ENCODE results near the gene TMCC2.
"Not testable (repeated sequence)": the region's sequence is repeated elsewhere in the genome, so short reads cannot be mapped to it uniquely, and the experiment has no call there.

Gene TMCC2

DNA sequence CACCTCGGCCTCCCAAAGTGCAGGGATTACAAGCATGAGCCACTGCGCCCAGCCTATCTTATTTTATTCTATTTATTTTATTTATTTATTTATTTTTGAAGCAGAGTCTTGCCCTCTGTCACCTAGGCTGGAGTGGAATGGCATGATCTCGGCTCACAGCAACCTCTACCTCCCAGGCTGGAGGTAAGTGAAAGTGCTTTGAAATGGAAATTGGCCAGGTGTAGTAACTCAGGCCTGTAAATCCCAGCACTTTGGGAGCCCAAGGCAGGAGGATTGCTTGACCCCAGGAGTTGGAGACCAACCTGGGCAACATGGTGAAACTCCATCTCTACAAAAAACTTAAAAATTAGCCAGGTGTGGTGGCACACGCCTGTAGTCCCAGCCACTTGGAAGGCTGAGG is 11.2 kb upstream of the TMCC2 start:
- no peak for FAIRE-seq

- FAIRE-seq, result no peak
Measured at GRCh38 chr1:205217418-205217817, 10.3 kb upstream of the TMCC2 start.

GRCh38 chr1:205220421-205220820 is 7.3 kb upstream of the TMCC2 start:
- no peak for FAIRE-seq

DNA sequence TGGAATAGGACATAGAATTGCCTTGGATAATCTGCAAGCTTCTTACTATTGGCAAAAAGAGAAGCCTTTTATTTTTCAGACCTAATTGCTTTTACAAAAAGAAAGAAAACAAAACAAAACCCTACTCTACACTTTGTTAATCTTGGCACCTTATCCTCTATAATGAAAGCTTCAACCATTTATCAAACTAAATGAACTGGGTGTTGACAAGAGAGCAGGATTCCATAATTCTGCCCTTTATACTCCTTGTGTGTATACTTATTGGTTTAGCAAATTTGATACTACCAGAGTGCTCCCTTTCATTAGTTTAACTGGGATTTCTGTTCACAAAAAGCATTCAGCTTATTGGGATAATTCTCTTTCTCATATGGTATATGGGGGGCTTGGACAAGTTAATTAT is 3.0 kb upstream of the TMCC2 start:
- no peak for FAIRE-seq

- no peak for FAIRE-seq
Measured at GRCh38 chr1:205225901-205226765, 1.6 kb upstream of the TMCC2 start.

DNA sequence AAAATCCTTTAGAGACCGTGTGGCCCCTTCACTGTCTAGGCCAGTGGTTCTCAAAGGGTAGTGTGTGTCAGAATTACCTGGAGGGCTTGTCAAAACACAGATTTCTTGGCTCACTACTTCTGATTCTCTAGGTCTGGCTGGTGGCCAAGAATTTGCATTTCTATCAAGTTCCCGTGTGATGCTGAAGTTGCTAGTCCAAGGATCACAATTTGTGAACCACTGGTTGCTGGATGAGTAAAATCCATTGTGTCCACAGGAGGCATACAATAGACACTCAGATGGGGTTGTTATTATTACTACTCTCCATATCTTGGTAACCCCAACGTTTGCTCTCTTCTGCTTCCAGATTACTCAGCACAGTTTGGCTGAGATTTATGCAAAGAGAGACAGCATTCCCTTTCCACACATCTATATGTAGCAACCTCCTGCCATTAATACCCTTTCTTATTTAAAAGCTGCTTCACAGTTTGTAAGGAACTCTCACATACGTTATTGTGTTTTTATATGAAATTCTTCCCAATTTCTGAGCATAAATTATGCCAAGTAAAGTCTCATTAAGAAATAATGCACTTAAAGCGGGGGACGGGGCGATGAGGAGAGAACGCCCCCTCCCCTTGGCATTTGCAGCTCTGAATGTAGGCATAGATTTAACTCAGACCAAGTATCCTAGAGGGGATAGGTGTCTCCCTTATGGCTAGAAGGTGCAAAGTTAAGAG is 720 bp upstream of the TMCC2 start:
- no peak for FAIRE-seq

DNA sequence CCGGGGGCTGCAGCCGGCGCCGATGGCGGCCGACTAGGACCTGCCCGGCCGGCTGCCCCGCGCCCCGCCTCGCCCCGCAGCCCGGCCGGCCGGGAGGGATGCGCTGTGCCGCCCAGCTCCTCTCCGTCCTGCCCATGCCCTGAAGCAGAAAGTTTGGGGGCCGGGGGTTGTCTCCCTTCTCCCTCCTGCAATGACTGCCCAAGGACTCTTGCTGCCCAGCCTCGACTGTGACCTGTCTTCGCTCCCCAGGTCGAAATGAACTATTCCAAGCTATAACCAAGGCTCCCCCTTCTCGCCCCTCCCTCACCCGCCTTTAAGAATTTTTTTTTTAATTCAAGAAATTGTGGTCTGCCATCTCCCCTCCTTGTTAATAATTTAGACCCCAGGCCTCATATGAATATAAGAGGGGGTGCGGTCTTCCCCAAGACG is 361 bp downstream of the TMCC2 start:
- no peak for FAIRE-seq

DNA sequence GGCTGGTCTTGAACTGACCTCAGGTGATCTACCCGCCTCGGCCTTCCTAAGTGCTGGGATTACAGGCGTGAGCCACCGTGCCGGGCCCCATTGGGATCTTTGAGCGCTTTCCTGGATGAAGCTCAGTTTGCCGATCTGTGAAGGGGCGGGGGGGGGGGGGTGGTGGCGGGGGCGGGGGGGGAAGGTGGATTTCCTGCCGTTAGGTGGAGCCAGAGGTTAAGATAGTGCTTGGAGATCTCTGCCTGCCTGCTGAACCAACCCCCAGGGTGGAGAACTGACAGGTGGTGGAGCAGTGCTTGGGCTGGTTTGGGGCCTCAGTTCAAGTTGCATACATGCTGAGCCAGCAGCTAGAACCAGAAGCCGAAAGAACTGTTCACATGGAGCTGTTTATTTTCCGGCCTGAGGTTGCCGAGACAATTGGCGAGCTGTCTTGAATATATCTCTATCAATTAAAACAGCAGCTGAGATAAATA is 1.7 kb downstream of the TMCC2 start:
- FAIRE-seq, result no peak

- FAIRE-seq, result no peak
Measured at GRCh38 chr1:205229916-205230700, 2.4 kb downstream of the TMCC2 start.

GRCh38 chr1:205230982-205231381 is 3.2 kb downstream of the TMCC2 start:
- FAIRE-seq, result no peak

DNA sequence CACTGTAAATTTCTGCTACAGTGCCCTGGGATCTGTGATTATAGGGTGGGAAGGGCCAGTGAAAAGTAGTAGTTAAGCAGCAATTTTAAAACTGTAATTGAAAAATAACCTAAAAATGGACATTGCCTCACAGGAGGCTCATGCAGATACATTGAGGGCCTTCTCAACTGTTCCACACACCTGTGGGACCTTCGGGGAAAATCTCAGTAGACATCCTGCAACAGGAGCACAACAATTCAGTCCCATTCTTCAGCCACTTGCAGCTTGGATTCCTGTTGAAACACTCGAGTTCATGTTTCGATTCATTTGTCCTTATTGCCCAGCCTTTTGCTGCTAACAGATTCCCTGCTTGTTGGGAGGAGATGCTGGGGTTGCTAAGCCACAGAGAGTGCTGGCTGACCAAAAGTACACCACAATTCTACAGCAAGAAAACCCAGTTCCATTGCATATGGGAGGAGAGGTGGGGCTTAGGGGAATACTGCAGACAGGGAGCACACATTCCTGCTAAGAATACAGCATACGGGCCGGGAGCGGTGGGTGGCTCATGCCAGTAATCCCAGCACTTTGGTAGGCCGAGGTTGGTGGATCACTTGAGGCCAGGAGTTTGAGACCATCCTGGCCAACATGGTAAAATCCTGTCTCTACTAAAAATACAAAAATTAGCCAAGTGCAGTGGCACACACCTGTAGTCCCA is 4.5 kb downstream of the TMCC2 start:
- FAIRE-seq, result no peak

DNA sequence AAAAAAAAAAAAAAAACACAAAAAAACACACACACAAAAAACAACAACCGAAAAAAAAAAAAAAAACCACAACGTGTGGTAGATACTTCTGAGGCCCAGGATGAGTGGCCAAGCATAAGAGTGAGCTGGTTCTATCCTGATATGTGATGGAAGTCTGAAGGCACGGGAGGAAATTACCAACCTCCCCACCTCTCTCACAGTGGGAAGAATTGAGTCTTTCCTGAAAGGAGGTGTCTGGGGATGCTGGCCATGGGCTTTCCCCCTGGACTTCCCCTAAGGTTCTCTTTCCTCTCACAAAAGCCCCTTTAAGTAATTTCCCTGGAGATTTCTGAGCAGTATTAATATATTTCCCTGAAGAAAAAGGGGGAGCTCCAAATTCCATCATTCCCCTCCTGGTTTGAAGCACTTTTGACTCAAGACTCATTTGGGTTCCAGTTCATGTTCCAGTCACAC is 5.2 kb downstream of the TMCC2 start:
- no peak for FAIRE-seq

- not testable (repeated sequence) for FAIRE-seq
Measured at GRCh38 chr1:205233986-205234385, 6.2 kb downstream of the TMCC2 start.

GRCh38 chr1:205235951-205236350 is 8.2 kb downstream of the TMCC2 start:
- FAIRE-seq, result no peak

DNA sequence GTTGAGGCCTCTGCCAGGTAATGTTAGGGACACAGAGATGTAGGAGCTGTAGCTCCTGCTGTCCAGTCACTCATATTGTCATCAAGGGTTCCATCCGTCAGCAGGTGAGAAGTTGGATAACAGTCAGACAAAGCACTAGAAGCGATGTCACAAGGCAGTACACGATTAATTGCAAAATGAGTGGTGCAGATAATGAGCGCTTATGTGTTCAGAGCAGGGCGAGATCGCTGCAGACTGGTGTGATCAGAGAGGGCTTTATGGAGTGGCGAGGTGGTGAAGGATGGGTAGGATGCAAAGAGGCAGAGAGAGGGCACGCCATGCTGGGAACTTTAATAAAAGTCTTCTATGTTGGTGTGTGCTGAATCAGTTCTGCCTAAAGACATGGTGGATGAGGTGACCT is 8.8 kb downstream of the TMCC2 start:
- FAIRE-seq, result no peak

GRCh38 chr1:205236951-205237475 is 9.3 kb downstream of the TMCC2 start:
- no peak for FAIRE-seq

- FAIRE-seq, result no peak
Measured at GRCh38 chr1:205237526-205238484, 10.1 kb downstream of the TMCC2 start.

DNA sequence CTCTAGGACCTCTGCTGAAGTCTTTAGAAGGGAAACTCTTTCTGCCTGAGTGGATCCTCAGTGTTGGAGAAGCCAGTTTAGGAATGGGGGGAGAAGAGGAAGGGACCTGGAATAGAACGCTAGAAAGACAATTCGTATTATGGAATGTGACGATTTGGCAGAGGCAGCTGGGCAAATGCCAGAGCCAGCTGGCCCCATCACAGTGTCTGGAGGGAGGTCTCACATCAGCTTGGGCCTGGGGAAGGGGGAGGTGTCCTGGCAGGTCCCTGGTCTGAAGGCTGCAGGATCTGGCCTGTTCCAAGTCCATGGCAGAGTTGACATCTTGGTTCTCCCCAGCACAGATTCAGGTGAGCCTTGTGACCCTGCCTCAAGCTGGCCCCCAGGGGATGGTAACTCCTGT is 11.3 kb downstream of the TMCC2 start:
- FAIRE-seq, result no peak

GRCh38 chr1:205240118-205240517 is 12.4 kb downstream of the TMCC2 start:
- no peak for FAIRE-seq

DNA sequence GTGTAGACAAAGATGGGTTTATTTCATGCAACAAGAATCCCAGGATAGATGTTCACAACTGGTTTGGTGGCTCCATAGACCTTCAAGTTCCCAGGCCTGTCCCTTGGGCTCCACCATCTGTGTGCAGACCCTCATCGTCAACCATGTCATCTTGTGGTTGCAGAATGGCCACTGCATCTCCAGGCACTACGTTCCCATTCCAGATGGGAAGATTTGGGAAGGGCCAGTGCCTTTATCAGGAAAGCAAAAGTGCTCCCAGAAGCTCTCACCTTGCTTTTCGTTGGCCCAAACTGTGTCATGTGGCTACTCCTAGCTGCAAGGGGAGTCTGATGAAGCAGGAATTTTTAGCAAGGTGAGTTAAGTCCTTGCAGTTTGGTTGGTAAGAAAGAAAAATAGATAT is 12.8 kb downstream of the TMCC2 start:
- no peak for FAIRE-seq

- no peak for FAIRE-seq
Measured at GRCh38 chr1:205241366-205242030, 13.8 kb downstream of the TMCC2 start.
